Vagina (tissue), 2 donors: ENCODE data around the gene GAL3ST2.

Source experiments
- POLR2A ChIP-seq, 2 donors: fragments of 450-650 bp; IDR thresholded peaks; one replicate each; pipeline ENCODE4 v1.6.1; 2017; ENCODE audit warnings: antibody characterized with exemption in 2 of 2, mild to moderate bottlenecking in 2 of 2, moderate library complexity in 2 of 2
- TF ChIP-seq, protein P1 (sequence below), 3 experiments: fragments of 450-650 bp in 2 of 3; fragments of 200-600 bp in 1 of 3; sonication (generic) in 1 of 3; IDR thresholded peaks; one replicate each; pipeline ENCODE4 v1.5.1; 2017 to 2019; ENCODE audit warnings: antibody characterized with exemption in 3 of 3, mild to moderate bottlenecking in 2 of 3, moderate library complexity in 2 of 3

- TF ChIP-seq, protein P1, sequence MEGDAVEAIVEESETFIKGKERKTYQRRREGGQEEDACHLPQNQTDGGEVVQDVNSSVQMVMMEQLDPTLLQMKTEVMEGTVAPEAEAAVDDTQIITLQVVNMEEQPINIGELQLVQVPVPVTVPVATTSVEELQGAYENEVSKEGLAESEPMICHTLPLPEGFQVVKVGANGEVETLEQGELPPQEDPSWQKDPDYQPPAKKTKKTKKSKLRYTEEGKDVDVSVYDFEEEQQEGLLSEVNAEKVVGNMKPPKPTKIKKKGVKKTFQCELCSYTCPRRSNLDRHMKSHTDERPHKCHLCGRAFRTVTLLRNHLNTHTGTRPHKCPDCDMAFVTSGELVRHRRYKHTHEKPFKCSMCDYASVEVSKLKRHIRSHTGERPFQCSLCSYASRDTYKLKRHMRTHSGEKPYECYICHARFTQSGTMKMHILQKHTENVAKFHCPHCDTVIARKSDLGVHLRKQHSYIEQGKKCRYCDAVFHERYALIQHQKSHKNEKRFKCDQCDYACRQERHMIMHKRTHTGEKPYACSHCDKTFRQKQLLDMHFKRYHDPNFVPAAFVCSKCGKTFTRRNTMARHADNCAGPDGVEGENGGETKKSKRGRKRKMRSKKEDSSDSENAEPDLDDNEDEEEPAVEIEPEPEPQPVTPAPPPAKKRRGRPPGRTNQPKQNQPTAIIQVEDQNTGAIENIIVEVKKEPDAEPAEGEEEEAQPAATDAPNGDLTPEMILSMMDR (IDR thresholded peaks at IDR 0.05) = no peak
- TF ChIP-seq POLR2A (IDR thresholded peaks at IDR 0.05) = no peak
Observed at GRCh38 chr2:241802421-241803318, 26.0 kb downstream of the GAL3ST2 start.
